HFFc6 (cell line): ENCODE results near the gene METTL13. TPM values are rescaled to one million over a fixed set of nuclear protein-coding genes. Genes with fewer than 3 reads are reported as not detected.
A peak's percentile ranks its signal among the peaks of the same experiment; 100 is the strongest.

Source experiments
- DNase-seq: peaks from one replicate; pipeline ENCODE4 v3.0.0-alpha.2; 2018
- H3K27ac Mint-ChIP-seq: 2 replicates; pipeline ENCODE4 v1.8.0; 2020; ENCODE audit warnings: mild to moderate bottlenecking, mixed read lengths
- H3K27me3 Mint-ChIP-seq: 2 replicates; pipeline ENCODE4 v1.8.0; 2021; ENCODE audit warnings: mild to moderate bottlenecking, moderate library complexity, mixed read lengths; ENCODE audit not compliant: insufficient read depth
- H3K36me3 Mint-ChIP-seq: 2 replicates; pipeline ENCODE4 v1.8.0; 2021; ENCODE audit warnings: low read depth, mixed read lengths
- H3K4me1 Mint-ChIP-seq: 2 replicates; pipeline ENCODE4 v1.8.0; 2020; ENCODE audit warnings: low read depth, mixed read lengths
- H3K4me3 Mint-ChIP-seq: 2 replicates; pipeline ENCODE4 v1.8.0; 2020; ENCODE audit warnings: mild to moderate bottlenecking, moderate library complexity, mixed read lengths
- H3K9me3 Mint-ChIP-seq: 2 replicates; pipeline ENCODE4 v1.8.0; 2020; ENCODE audit warnings: mild to moderate bottlenecking, mixed read lengths
- total RNA-seq, 6 experiments: library from RNA; stranded (reverse); fragmentation: NEBNext Ultra II Directional; extraction: Animal tissue kit (Norgen Biotek cat#: 25700); gene quantifications; 2 replicates in 1 of 6; 3 replicates in 5 of 6; pipeline ENCODE4 v1.2.3, GENCODE V29; 2021
- TF ChIP-seq, protein P1 (sequence below): fragments of 200-600 bp; sonication (generic); IDR thresholded peaks from 2 replicates; pipeline ENCODE4 v1.5.0; 2021; ENCODE audit warnings: antibody characterized with exemption, mild to moderate bottlenecking

The METTL13 gene
- total RNA-seq, 6 experiments from 2014 or later, result 23.4 to 31.5 (median 25.4) TPM

DNA sequence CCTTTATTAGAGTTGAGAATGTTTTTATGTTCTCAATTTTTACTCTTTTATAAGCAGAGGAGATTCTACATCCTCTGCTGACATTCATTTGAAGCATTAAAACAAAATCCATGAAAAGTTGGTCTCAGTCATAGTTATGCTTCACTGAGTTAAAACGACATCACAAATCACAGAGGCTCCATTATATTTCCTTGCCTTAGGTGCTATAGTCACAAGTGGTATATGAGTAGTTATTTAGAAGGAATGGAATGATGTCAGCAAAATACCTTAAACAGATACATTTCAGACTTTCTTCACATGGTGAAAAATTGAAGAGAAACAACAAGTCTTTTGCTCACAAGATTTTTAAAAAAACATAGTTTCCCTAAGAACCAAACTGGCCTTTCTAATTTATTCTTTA lies 11.7 kb upstream of the METTL13 start:
- H3K36me3 Mint-ChIP-seq, result no peaks in the 10 kb centered on the region
- no peaks in the 10 kb centered on the region for H3K4me1 Mint-ChIP-seq
- DNase-seq, result no peak
- TF ChIP-seq, protein P1, sequence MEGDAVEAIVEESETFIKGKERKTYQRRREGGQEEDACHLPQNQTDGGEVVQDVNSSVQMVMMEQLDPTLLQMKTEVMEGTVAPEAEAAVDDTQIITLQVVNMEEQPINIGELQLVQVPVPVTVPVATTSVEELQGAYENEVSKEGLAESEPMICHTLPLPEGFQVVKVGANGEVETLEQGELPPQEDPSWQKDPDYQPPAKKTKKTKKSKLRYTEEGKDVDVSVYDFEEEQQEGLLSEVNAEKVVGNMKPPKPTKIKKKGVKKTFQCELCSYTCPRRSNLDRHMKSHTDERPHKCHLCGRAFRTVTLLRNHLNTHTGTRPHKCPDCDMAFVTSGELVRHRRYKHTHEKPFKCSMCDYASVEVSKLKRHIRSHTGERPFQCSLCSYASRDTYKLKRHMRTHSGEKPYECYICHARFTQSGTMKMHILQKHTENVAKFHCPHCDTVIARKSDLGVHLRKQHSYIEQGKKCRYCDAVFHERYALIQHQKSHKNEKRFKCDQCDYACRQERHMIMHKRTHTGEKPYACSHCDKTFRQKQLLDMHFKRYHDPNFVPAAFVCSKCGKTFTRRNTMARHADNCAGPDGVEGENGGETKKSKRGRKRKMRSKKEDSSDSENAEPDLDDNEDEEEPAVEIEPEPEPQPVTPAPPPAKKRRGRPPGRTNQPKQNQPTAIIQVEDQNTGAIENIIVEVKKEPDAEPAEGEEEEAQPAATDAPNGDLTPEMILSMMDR, result no peak
- H3K27me3 Mint-ChIP-seq, result peaks cover 4% of the 10 kb centered on the region; the same call in 1 of the 2 replicates
- no peak overlapping the region for H3K4me3 Mint-ChIP-seq
- H3K27ac Mint-ChIP-seq, result no peak overlapping the region
- H3K9me3 Mint-ChIP-seq, result no peaks in the 10 kb centered on the region

DNA sequence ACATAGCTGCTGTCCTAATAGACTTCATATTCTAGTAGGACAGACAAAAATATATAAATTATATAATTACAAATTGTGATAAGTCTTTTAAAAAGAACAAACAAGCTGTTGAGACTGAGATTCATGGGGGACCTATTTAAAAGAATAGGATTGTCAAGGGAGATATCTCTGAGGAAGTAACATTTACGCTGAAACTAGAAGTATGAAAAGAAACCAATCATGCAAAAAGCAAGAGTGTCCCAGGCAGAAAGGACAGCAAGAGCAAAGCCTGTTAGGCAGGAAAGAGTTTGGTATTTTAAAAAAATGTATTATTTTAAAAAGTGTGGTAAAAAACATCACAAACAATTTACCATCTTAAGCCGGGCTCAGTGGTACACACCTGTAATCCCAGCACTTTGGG lies 9.1 kb upstream of the METTL13 start:
- DNase-seq, result no peak
- Mint-ChIP-seq H3K27me3 (peaks cover 4% of the 10 kb centered on the region; the same call in 1 of the 2 replicates), H3K9me3 (no peaks in the 10 kb centered on the region), H3K27ac (no peak overlapping the region), H3K4me3 (no peak overlapping the region), H3K4me1 (peaks cover 3% of the 10 kb centered on the region), H3K36me3 (no peaks in the 10 kb centered on the region)
- TF ChIP-seq, protein P1, result no peak

DNA sequence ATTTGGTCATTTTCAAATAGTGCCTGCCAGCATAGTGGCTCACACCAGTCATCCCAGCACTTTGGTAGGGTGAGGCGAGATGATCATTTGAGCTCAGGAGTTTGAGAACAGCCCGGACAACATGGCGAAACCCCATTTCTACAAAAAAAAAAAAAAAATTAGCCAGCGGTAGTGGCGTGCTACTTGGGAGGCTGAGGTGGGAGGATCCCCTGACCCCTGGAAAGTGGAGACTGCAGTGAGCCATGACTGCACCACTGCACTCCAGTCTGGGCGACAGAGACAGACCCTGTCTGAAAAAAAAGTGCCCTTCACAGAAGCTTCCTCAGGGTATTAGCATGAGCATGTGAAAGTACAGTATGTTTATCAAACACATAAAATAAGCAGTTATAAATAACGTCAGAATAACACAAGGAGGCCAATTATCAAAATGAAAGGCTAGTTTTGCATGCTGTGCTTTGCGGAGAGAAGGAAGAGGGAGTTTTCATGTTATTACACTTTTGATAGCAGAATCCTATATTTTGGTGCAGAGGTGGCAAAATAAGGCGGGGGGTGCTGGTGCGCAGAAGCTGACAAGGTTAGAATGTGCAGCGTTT lies 781 bp upstream of the METTL13 start:
- Mint-ChIP-seq H3K36me3 (peaks cover 9% of the 10 kb centered on the region; the same call in 1 of the 2 replicates), H3K9me3 (no peaks in the 10 kb centered on the region), H3K27me3 (peaks cover 8% of the 10 kb centered on the region), H3K4me3 (peak overlapping the region; percentile 98), H3K4me1 (peaks cover 51% of the 10 kb centered on the region), H3K27ac (peak overlapping the region; percentile 96)
- TF ChIP-seq, protein P1, result no peak; the same call in 1 of the 2 replicates
- DNase-seq, result no peak

DNA sequence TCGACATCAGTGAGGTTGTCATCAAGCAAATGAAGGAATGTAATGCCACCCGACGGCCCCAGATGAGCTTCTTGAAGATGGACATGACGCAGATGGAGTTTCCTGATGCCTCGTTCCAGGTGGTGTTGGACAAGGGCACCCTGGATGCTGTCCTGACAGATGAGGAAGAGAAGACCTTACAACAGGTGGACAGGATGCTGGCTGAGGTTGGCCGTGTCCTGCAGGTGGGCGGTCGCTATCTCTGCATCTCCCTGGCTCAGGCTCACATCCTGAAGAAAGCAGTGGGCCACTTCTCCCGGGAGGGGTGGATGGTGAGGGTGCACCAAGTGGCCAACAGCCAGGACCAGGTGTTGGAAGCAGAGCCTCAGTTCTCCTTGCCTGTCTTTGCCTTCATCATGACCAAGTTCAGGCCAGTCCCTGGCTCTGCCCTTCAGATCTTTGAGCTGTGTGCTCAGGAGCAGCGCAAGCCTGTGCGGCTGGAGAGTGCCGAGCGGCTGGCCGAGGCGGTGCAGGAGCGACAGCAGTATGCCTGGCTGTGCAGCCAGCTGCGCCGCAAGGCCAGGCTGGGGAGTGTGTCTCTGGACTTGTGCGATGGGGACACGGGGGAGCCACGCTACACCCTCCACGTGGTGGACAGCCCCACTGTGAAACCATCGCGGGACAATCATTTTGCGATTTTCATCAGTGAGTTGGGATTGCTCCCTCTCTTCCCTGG lies 2.5 kb downstream of the METTL13 start:
- H3K27me3 Mint-ChIP-seq, result peaks cover 8% of the 10 kb centered on the region
- no peak for DNase-seq
- peaks cover 56% of the 10 kb centered on the region for H3K4me1 Mint-ChIP-seq
- H3K4me3 Mint-ChIP-seq, result peak overlapping the region; percentile 51
- peaks cover 35% of the 10 kb centered on the region for H3K36me3 Mint-ChIP-seq
- H3K27ac Mint-ChIP-seq, result no peak overlapping the region
- TF ChIP-seq, protein P1, result no peak
- H3K9me3 Mint-ChIP-seq, result no peaks in the 10 kb centered on the region

DNA sequence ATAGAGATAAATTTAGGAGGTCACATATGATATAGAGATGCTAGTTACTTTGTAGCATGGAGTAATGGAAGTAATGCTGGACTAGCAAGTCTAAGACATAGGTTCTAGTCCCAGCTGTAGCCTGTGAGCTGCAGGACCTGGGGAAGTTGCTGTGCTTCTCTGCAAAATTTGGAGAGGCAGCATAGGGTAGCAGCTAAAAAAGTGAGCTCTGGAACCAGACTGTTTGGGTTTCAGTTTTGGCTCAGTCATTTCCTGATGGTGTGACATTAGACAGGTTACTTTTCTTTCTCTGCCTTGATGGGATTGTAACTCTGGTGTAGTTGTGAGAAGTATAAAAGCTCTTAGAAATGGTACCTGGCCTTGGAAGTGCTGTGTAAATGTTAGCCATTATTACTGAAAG lies 3.3 kb downstream of the METTL13 start:
- H3K4me1 Mint-ChIP-seq, result peaks cover 61% of the 10 kb centered on the region
- TF ChIP-seq, protein P1, result no peak
- peaks cover 42% of the 10 kb centered on the region for H3K36me3 Mint-ChIP-seq
- DNase-seq, result no peak
- H3K4me3 Mint-ChIP-seq, result no peak overlapping the region
- H3K27me3 Mint-ChIP-seq, result peaks cover 8% of the 10 kb centered on the region
- no peaks in the 10 kb centered on the region for H3K9me3 Mint-ChIP-seq
- H3K27ac Mint-ChIP-seq, result no peak overlapping the region
